ENCODE results near the gene FADS3.

Gene FADS3

GRCh38 chr11:61897387-61898246 is 6.3 kb upstream of the FADS3 start:
- TF ChIP-seq CTCF (IDR thresholded peaks at IDR 0.05; ENCODE audit: low read depth, low read length) = peak; percentile 93
- no peak for DNase-seq (ENCODE audit: extremely low read depth, low read depth)

GRCh38 chr11:61896665-61897386 is 5.5 kb upstream of the FADS3 start:
- DNase-seq (ENCODE audit: extremely low read depth, low read depth) = no peak

GRCh38 chr11:61895718-61896059 is 4.3 kb upstream of the FADS3 start:
- TF ChIP-seq CTCF (IDR thresholded peaks at IDR 0.05; ENCODE audit: low read depth, low read length) = no peak

More at GRCh38 chr11:61896665-61897386, 5.5 kb upstream of the FADS3 start:
- TF ChIP-seq CTCF (IDR thresholded peaks at IDR 0.05; ENCODE audit: low read depth, low read length) = no peak

GRCh38 chr11:61895046-61895717 is 3.8 kb upstream of the FADS3 start:
- no peak for TF ChIP-seq CTCF (IDR thresholded peaks at IDR 0.05; ENCODE audit: low read depth, low read length)
- DNase-seq (ENCODE audit: extremely low read depth, low read depth) = no peak

More at GRCh38 chr11:61895718-61896059, 4.3 kb upstream of the FADS3 start:
- DNase-seq (ENCODE audit: extremely low read depth, low read depth) = no peak

GRCh38 chr11:61893981-61894380 is 2.6 kb upstream of the FADS3 start:
- TF ChIP-seq CTCF (IDR thresholded peaks at IDR 0.05; ENCODE audit: low read depth, low read length) = no peak
- peak; percentile 69 for DNase-seq (ENCODE audit: extremely low read depth, low read depth)

- DNase-seq (ENCODE audit: extremely low read depth, low read depth) = no peak
- no peak for TF ChIP-seq CTCF (IDR thresholded peaks at IDR 0.05; ENCODE audit: low read depth, low read length)
Measured at GRCh38 chr11:61892085-61892370, 683 bp upstream of the FADS3 start.
